ENCODE measurements around the gene LSM7. TPM values are rescaled to one million over a fixed set of nuclear protein-coding genes. Genes with fewer than 3 reads are reported as not detected.

Gene LSM7
- total and polyA plus RNA-seq, 9 of the 15 experiments (the other 6 are each of a cell fraction or from before 2014, with no cell fraction given), result 40.5 to 690 (median 265) TPM

DNA sequence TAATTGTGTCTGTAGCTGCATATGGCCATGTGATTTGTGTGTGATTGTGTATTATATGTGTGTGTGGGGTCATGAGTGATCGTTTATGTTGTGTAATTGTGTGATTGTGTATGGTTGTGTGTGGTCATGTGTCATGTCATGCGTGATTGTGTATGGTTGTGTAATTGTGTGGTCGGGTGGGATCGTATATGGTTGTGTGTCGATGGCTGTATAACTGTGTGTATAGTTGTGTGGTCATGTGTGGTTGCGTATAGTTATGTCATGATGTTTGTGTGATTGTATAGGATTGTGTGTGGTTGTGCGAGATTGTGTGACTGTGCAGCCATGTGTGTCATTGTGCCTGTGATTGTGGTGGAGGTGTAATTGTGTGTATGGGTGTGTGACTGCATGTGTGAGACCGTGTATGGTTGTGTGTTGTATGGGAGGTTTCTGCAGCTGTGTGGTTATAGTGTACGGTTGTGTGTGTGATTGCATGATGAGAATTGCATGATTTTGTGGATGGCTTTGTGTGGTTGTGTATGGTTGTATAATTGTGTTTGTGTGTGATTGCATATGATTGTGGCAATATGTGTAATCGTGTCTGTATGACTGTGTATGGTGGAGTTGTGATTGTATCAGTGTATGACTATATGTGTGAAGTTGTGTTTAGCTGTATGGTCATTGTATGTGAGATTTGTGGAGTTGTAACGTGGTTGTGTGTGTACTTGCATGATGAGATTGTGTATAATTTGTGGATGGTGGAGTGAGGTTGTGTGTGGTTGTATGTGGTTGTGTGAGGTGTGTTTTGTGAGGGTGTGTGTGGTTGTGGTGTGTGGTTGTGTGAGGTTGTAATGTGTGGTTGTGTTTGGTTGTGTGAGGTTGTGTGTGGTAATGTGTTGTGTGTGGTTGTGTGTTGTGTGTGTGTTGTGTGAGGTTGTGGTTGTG is 33.9 kb upstream of the LSM7 start:
- Histone ChIP-seq H3K4me3 (no peak overlapping the region), H3K27ac (ENCODE audit: extremely low read depth, low read depth, low read length) (no peak overlapping the region), H3K79me2 (ENCODE audit: control insufficient read depth, insufficient read depth, low read length) (no peaks in the 10 kb centered on the region), H3K4me2 (ENCODE audit: insufficient read depth, low read length) (no peak overlapping the region), H2AFZ (ENCODE audit: low read depth, low read length) (no peak overlapping the region), H3K9me1 (ENCODE audit: control insufficient read depth, insufficient read depth, low read length) (peaks cover 5% of the 10 kb centered on the region), H3K4me1 (replicated peaks in 1 of 2; ENCODE audit: control insufficient read depth in 2 of 2, insufficient read depth in 2 of 2, low read length in 2 of 2) (peaks cover 0 to 31% of the 10 kb centered on the region in 2 experiments; a peak in 3 of 5 replicates), H3K36me3 (ENCODE audit: control insufficient read depth, insufficient read depth, low read length) (no peaks in the 10 kb centered on the region), H3K9me3 (replicated peaks; ENCODE audit: control insufficient read depth, insufficient read depth, low read depth, low read length) (no peaks in the 10 kb centered on the region; the same call in 1 of the 2 replicates), H3K9ac (ENCODE audit: insufficient read depth in 1 of 2, low read depth in 2 of 2, low read length in 2 of 2) (no peak overlapping the region), H4K20me1 (replicated peaks; ENCODE audit: control insufficient read depth, insufficient read depth, low read length) (no peaks in the 10 kb centered on the region; the same call in 1 of the 2 replicates), H3K27me3 (ENCODE audit: control insufficient read depth in 2 of 2, insufficient read depth in 2 of 2, low read length in 2 of 2) (peaks cover 17 to 46% of the 10 kb centered on the region in 2 experiments; a peak in 4 of 5 replicates)
- ChIA-PET POLR2A (interaction anchor here (0.5 to 1.0 kb wide), 2 partner anchors 16 to 126 kb away, joined by 3 read pairs; partner anchors contain the start of gene PLEKHJ1), CTCF (ENCODE audit: low intra/inter-chr PET ratio) (no interaction called here)
- peak; percentile 76 for FAIRE-seq
- no peak for ATAC-seq
- 57% methylated on average over 11 of the region's 11 CpGs for WGBS (ENCODE audit: insufficient coverage, low coverage, missing lambda C conversion rate)
- in situ Hi-C loops (cut with MboI) (no loop called here), intact Hi-C loops (cut with micrococcal nuclease) (no loop called here)
- DNase-seq (ENCODE audit: extremely low read depth in 1 of 4, low spot score in 3 of 4), result no peak
- no TSS peak for BruUV-seq (replicated peaks)
- TF ChIP-seq HNRNPUL1 (IDR thresholded peaks at IDR 0.05; ENCODE audit: low read length) (no peak), ZEB2 (IDR thresholded peaks at IDR 0.05) (no peak), EP400 (IDR thresholded peaks at IDR 0.05) (peak; percentile 6; the same call in 1 of the 2 replicates), ZNF217 (CRISPR knock-in tag; IDR thresholded peaks at IDR 0.05) (no peak), FOXK2 (conservative IDR thresholded peaks at IDR 0.05 in 1 of 2, IDR thresholded peaks at IDR 0.05 in 1 of 2; ENCODE audit: low read depth in 2 of 2) (0 out of 4 replicates have a peak, but pooled peaks of 1 of the 2 experiments have one; percentile 9), KLF13 (tag; IDR thresholded peaks at IDR 0.05; ENCODE audit: borderline replicate concordance, low read depth) (no peak), TOE1 (IDR thresholded peaks at IDR 0.05; ENCODE audit: borderline replicate concordance) (no peak), TOE1 (CRISPR knock-in tag; IDR thresholded peaks at IDR 0.05; ENCODE audit: borderline replicate concordance, low read depth) (no peak), PTRF (tag; IDR thresholded peaks at IDR 0.05) (no peak), MEF2A (IDR thresholded peaks at IDR 0.05; ENCODE audit: control insufficient read depth, low read depth, low read length) (no peak), SREBF2 (CRISPR knock-in tag; IDR thresholded peaks at IDR 0.05) (no peak), ZNF253 (CRISPR knock-in tag; conservative IDR thresholded peaks at IDR 0.05) (no peak), KLF16 (IDR thresholded peaks at IDR 0.05) (no peak), BRD9 (IDR thresholded peaks at IDR 0.05; ENCODE audit: low read depth, partially characterized antibody) (no peak), ZNF507 (tag; conservative IDR thresholded peaks at IDR 0.05) (no peak), ELF4 (CRISPR knock-in tag; IDR thresholded peaks at IDR 0.05) (no peak), ZNF311 (CRISPR knock-in tag; IDR thresholded peaks at IDR 0.05) (no peak), ZNF12 (CRISPR knock-in tag; IDR thresholded peaks at IDR 0.05) (no peak)
- TF ChIP-seq, protein P1, sequence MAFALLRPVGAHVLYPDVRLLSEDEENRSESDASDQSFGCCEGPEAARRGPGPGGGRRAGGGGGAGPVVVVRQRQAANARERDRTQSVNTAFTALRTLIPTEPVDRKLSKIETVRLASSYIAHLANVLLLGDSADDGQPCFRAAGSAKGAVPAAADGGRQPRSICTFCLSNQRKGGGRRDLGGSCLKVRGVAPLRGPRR (CRISPR knock-in tag; IDR thresholded peaks at IDR 0.05), result no peak
- TF ChIP-seq, protein P2, sequence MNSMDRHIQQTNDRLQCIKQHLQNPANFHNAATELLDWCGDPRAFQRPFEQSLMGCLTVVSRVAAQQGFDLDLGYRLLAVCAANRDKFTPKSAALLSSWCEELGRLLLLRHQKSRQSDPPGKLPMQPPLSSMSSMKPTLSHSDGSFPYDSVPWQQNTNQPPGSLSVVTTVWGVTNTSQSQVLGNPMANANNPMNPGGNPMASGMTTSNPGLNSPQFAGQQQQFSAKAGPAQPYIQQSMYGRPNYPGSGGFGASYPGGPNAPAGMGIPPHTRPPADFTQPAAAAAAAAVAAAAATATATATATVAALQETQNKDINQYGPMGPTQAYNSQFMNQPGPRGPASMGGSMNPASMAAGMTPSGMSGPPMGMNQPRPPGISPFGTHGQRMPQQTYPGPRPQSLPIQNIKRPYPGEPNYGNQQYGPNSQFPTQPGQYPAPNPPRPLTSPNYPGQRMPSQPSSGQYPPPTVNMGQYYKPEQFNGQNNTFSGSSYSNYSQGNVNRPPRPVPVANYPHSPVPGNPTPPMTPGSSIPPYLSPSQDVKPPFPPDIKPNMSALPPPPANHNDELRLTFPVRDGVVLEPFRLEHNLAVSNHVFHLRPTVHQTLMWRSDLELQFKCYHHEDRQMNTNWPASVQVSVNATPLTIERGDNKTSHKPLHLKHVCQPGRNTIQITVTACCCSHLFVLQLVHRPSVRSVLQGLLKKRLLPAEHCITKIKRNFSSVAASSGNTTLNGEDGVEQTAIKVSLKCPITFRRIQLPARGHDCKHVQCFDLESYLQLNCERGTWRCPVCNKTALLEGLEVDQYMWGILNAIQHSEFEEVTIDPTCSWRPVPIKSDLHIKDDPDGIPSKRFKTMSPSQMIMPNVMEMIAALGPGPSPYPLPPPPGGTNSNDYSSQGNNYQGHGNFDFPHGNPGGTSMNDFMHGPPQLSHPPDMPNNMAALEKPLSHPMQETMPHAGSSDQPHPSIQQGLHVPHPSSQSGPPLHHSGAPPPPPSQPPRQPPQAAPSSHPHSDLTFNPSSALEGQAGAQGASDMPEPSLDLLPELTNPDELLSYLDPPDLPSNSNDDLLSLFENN (IDR thresholded peaks at IDR 0.05; ENCODE audit: low read depth in 2 of 2, low read length in 2 of 2), result no peak

All from K562 (cell line).